Upper lobe of right lung (tissue), 1 donor: ENCODE data around the gene MYEOV. TPM values are rescaled to one million over a fixed set of nuclear protein-coding genes. Genes with fewer than 3 reads are reported as not detected.

Experiments
- ATAC-seq: fragments of 200-7000 bp; cut with Tn5 transposase; one replicate; pipeline ENCODE4 v1.9.1; 2020; ENCODE audit warnings: mild to moderate bottlenecking, moderate library complexity
- DNase-seq: peaks from one replicate; pipeline ENCODE4 v3.0.0-alpha.2; 2020
- H3K27ac ChIP-seq: fragments of 200-600 bp; one replicate; pipeline ENCODE4 v1.8.0; 2022
- H3K27me3 ChIP-seq: fragments of 200-600 bp; one replicate; pipeline ENCODE4 v1.8.0; 2022; ENCODE audit warnings: mild to moderate bottlenecking
- H3K36me3 ChIP-seq: fragments of 200-600 bp; one replicate; pipeline ENCODE4 v1.8.0; 2022
- H3K4me1 ChIP-seq: fragments of 200-600 bp; one replicate; pipeline ENCODE4 v1.8.0; 2022
- H3K4me3 ChIP-seq: fragments of 200-600 bp; one replicate; pipeline ENCODE4 v1.8.0; 2022; ENCODE audit warnings: mild to moderate bottlenecking
- H3K9me3 ChIP-seq: fragments of 200-600 bp; one replicate; pipeline ENCODE4 v1.8.0; 2022
- intact Hi-C: fragments of 100-400 bp; cut with DNase I; formaldehyde crosslinking; loops from one replicate; pipeline ENCODE4 v1.11.0; 2022
- total RNA-seq: library from RNA; stranded (reverse); fragmentation: NEBNext Ultra II Directional; extraction: Animal tissue kit (Norgen Biotek cat#: 25700); gene quantifications from one replicate; pipeline ENCODE4 v1.2.1, GENCODE V29; 2021
- TF ChIP-seq, protein P1 (sequence below): fragments of 200-600 bp; IDR thresholded peaks from one replicate; pipeline ENCODE4 v1.8.0; 2022; ENCODE audit warnings: antibody characterized with exemption
- donor health status: DM: no; HTN: yes; CAD: no; lungs with severe emphysema.

Gene MYEOV
- total RNA-seq, 1 donor from 2014 or later = 0.23 TPM

DNA sequence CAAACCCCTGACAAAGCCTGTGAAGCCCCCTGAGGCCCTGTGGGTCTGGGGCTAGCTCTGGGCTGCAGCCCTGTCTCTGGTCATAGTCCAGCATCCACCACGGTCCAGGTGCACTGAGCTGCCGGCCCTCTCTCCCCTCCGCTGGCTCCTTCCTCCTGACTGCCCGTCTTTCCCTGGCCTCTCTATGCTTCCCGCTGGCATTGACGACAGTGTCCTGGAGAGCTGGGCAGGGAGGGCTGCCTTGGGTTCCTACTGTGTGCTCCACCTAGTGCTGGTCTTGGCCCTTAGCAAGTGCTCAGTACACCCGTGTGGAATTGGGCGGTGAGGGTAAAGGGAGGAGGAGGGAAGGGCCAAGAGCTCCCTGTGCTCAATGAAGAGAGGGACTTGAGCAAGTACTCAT is 868 bp upstream of the MYEOV start:
- TF ChIP-seq, protein P1, sequence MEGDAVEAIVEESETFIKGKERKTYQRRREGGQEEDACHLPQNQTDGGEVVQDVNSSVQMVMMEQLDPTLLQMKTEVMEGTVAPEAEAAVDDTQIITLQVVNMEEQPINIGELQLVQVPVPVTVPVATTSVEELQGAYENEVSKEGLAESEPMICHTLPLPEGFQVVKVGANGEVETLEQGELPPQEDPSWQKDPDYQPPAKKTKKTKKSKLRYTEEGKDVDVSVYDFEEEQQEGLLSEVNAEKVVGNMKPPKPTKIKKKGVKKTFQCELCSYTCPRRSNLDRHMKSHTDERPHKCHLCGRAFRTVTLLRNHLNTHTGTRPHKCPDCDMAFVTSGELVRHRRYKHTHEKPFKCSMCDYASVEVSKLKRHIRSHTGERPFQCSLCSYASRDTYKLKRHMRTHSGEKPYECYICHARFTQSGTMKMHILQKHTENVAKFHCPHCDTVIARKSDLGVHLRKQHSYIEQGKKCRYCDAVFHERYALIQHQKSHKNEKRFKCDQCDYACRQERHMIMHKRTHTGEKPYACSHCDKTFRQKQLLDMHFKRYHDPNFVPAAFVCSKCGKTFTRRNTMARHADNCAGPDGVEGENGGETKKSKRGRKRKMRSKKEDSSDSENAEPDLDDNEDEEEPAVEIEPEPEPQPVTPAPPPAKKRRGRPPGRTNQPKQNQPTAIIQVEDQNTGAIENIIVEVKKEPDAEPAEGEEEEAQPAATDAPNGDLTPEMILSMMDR = peak; percentile 33

DNA sequence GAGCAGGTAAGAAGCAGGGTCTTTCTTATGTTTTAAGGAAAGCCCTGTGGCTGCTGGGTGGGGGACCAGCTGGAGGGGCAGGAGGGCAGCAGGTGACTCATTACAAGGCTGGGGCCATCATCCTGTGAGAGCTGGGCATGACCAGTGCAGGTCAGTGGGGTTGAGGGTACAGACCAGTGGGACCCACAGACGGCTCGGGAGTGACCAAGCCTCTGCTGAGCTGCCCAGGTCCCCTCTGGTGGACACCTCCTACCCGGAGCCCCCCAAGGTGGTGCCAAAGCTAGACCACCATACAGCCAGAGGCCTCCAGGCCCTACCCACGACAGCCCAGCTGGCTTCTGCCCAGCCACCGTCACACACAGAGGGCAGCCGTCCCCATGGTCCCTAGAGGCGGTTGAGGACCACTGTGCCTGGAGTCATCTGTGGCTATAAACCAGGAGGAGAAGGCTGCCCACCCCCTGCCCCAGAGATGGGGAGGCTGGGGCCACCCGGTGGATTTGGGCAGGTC is 670 bp downstream of the MYEOV start:
- peaks cover 42% of the 10 kb centered on the region for H3K4me1 ChIP-seq
- ATAC-seq = no peak
- no peak overlapping the region for H3K4me3 ChIP-seq
- intact Hi-C loops = loop anchor here (5.0 to 10.0 kb wide), 2 partner anchors 190 to 348 kb away; partner anchors contain the start of gene CCND1
- H3K36me3 ChIP-seq = no peaks in the 10 kb centered on the region
- H3K27ac ChIP-seq = no peak overlapping the region
- TF ChIP-seq, protein P1 = no peak
- no peaks in the 10 kb centered on the region for H3K9me3 ChIP-seq
- no peak for DNase-seq
- H3K27me3 ChIP-seq = no peaks in the 10 kb centered on the region

More for the DNA sequence above, 868 bp upstream of the MYEOV start:
- Histone ChIP-seq H3K4me3 (no peak overlapping the region), H3K27me3 (no peaks in the 10 kb centered on the region), H3K27ac (no peak overlapping the region), H3K9me3 (no peaks in the 10 kb centered on the region), H3K4me1 (peaks cover 42% of the 10 kb centered on the region), H3K36me3 (no peaks in the 10 kb centered on the region)
- intact Hi-C loops = loop anchor here (10.0 kb wide), 1 partner anchor 188 kb away; no protein-coding TSS in a partner anchor
- ATAC-seq (peak; percentile 73), DNase-seq (peak; percentile 76)

DNA sequence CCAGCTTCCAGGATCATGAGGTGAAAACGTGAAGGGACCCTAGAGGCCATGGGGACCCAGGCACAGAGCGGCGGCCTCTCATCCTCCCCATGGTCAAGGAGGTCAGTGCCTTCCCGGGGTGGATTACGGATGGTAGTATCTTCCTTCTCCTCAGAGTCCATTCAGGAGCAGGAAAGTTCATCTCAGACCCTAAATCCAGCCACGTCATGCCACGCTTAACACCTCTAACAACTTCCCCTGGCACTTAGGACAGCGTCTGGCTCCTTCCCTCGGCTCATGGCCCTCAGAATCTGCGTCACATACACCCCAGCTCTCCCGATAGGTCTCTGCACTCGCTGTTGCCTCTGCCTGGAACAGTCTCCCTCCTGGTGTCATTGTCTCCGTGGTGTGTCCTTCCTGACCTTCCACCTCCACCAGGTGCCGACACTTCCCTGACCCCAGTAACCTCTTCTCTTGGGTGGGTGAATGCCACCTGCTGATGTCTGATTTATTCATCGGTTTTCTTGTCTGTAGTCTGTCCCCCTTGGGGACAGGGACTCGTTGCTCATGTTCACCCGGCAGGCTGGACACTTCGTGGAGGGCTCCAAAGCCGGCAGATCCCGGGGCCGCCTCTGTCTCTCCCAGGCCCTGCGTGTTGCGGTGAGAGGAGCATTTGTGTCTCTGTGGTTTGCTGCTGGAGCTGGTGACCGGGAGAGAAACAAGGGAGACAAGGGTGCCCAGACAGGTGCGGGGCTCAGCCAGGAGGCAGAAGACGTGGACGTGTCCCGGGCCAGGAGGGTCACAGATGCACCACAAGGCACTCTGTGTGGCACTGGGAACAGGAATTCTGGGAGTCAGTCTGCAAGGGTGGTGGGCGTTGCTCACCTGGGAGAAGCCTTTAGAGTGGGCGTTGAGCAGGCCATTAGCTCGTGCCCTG is 1.4 kb downstream of the MYEOV start:
- Histone ChIP-seq H3K4me1 (peaks cover 42% of the 10 kb centered on the region), H3K36me3 (no peaks in the 10 kb centered on the region), H3K27me3 (no peaks in the 10 kb centered on the region), H3K4me3 (no peak overlapping the region), H3K27ac (no peak overlapping the region), H3K9me3 (no peaks in the 10 kb centered on the region)
- DNase-seq (peak; percentile 62), ATAC-seq (no peak)
- intact Hi-C loops = loop anchor here (5.0 to 10.0 kb wide), 2 partner anchors 191 to 347 kb away; partner anchors contain the start of gene CCND1
- TF ChIP-seq, protein P1 = no peak

- intact Hi-C loops = loop anchor here (5.0 to 10.0 kb wide), 2 partner anchors 191 to 346 kb away; partner anchors contain the start of gene CCND1
- peak; percentile 76 for DNase-seq
- TF ChIP-seq, protein P1 = no peak
- Histone ChIP-seq H3K9me3 (no peaks in the 10 kb centered on the region), H3K4me3 (no peak overlapping the region), H3K36me3 (no peaks in the 10 kb centered on the region), H3K27me3 (no peaks in the 10 kb centered on the region), H3K27ac (peak overlapping the region; percentile 89), H3K4me1 (peaks cover 42% of the 10 kb centered on the region)
- peak; percentile 14 for ATAC-seq
These were observed 2.3 kb downstream of the MYEOV start for GRCh38 chr11:69295995-69296889.
